ENCODE data around the gene FHAD1. TPM values are rescaled to one million over a fixed set of nuclear protein-coding genes. Genes with fewer than 3 reads are reported as not detected.

Gene FHAD1
- total and polyA plus RNA-seq, 2 donors (not counting 1 experiment from before 2014, with no cell fraction given) = not detected

DNA sequence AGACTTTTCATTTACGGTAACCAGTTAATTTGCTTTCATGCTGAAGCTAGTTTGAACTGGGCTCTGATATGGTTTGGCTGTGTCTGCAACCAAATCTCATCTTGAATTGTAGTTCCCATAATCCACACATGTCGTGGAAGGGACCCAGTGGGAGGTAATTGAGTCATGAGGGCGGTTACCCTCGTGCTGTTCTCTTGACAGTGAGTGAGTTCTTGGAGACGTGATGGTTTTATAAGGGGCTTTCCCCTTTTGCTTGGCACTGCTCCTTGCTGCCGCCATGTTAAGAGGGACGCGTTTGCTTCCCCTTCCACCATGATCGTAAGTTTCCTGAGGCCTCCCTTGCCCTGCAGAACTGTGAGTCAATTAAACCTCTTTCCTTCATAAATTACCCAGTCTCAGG is 10.3 kb upstream of the FHAD1 start:
- DNase-seq (no peak), ATAC-seq (ENCODE audit: low read depth) (no peak)
- CTCF ChIA-PET = no interaction called here
- no peak overlapping the region for H3K27ac Mint-ChIP-seq
- Histone ChIP-seq H3K27me3 (replicated peaks in 1 of 4; ENCODE audit: control extremely low read depth in 1 of 4, control insufficient read depth in 3 of 4, insufficient read depth in 4 of 4, low read length in 3 of 4) (peaks cover 0 to 3% (median 0%) of the 10 kb centered on the region in 4 experiments), H3K4me1 (ENCODE audit: control insufficient read depth in 2 of 2, insufficient read depth in 2 of 2, low read length in 2 of 2) (no peaks in the 10 kb centered on the region), H3K27ac (ENCODE audit: low read length in 2 of 2) (no peak overlapping the region), H3K79me2 (ENCODE audit: control insufficient read depth, insufficient read depth, low read length) (no peaks in the 10 kb centered on the region), H3K4me3 (ENCODE audit: control extremely low read depth in 1 of 5, extremely low read depth in 1 of 5, insufficient read depth in 1 of 5, low read depth in 2 of 5, low read length in 4 of 5) (no peak overlapping the region), H3K9ac (ENCODE audit: low read length) (no peak overlapping the region), H3K36me3 (replicated peaks in 1 of 2; ENCODE audit: control extremely low read depth in 1 of 2, control insufficient read depth in 1 of 2, extremely low read depth in 1 of 2, insufficient read depth in 2 of 2, low read length in 1 of 2) (no peaks in the 10 kb centered on the region), H3K9me3 (ENCODE audit: control extremely low read depth in 1 of 3, control insufficient read depth in 2 of 3, insufficient read depth in 1 of 3, low read length in 2 of 3) (no peaks in the 10 kb centered on the region), H4K20me1 (ENCODE audit: control insufficient read depth, insufficient read depth, low read length, poor library complexity, severe bottlenecking) (no peaks in the 10 kb centered on the region), H3K4me2 (replicated peaks; ENCODE audit: low read depth, low read length, poor library complexity, severe bottlenecking) (no peak overlapping the region), H2AFZ (ENCODE audit: insufficient read depth, low read depth, low read length, poor library complexity, severe bottlenecking) (no peak overlapping the region)
- no peak for TF ChIP-seq EZH2 (IDR thresholded peaks at IDR 0.05; ENCODE audit: borderline replicate concordance, insufficient read depth, low read depth, low read length, poor library complexity, severe bottlenecking)
- TF ChIP-seq, protein P1, sequence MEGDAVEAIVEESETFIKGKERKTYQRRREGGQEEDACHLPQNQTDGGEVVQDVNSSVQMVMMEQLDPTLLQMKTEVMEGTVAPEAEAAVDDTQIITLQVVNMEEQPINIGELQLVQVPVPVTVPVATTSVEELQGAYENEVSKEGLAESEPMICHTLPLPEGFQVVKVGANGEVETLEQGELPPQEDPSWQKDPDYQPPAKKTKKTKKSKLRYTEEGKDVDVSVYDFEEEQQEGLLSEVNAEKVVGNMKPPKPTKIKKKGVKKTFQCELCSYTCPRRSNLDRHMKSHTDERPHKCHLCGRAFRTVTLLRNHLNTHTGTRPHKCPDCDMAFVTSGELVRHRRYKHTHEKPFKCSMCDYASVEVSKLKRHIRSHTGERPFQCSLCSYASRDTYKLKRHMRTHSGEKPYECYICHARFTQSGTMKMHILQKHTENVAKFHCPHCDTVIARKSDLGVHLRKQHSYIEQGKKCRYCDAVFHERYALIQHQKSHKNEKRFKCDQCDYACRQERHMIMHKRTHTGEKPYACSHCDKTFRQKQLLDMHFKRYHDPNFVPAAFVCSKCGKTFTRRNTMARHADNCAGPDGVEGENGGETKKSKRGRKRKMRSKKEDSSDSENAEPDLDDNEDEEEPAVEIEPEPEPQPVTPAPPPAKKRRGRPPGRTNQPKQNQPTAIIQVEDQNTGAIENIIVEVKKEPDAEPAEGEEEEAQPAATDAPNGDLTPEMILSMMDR (IDR thresholded peaks at IDR 0.05) = no peak
- H3K9me3 Mint-ChIP-seq (ENCODE audit: insufficient read depth) = no peaks in the 10 kb centered on the region
- intact Hi-C loops (cut with micrococcal nuclease) = no loop called here
- H3K4me1 Mint-ChIP-seq = no peaks in the 10 kb centered on the region
- 81% methylated on average over 4 of the region's 9 CpGs for WGBS (ENCODE audit: insufficient coverage)
- POLR2A ChIA-PET = no interaction called here
- H3K27me3 Mint-ChIP-seq = peaks cover 21% of the 10 kb centered on the region
- no peak overlapping the region for H3K4me3 Mint-ChIP-seq

DNA sequence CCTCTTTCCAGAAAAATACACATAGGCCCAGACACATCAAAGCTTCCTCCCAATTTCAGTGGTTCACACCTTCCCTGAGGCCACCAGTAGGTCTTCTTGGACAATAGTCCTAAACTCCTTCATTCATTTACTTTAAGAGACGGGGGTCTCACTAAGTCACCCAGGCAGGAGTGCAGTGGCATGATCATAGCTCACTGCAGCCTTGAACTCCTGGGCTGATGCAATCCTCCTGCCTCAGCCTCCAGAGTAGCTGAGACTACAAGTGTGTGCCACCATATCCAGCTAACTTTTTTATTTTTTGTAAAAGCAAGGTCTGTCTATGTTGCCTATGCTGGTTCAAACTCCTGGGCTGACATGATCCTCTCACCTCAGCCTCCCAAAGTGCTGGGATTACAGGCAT is 8.2 kb upstream of the FHAD1 start:
- ATAC-seq (ENCODE audit: low read depth) (no peak), DNase-seq (no peak)
- Histone ChIP-seq H2AFZ (ENCODE audit: insufficient read depth, low read depth, low read length, poor library complexity, severe bottlenecking) (no peak overlapping the region), H3K4me2 (replicated peaks; ENCODE audit: low read depth, low read length, poor library complexity, severe bottlenecking) (no peak overlapping the region), H3K36me3 (replicated peaks in 1 of 2; ENCODE audit: control extremely low read depth in 1 of 2, control insufficient read depth in 1 of 2, extremely low read depth in 1 of 2, insufficient read depth in 2 of 2, low read length in 1 of 2) (no peaks in the 10 kb centered on the region), H3K27ac (ENCODE audit: low read length in 2 of 2) (no peak overlapping the region), H3K4me3 (ENCODE audit: control extremely low read depth in 1 of 5, extremely low read depth in 1 of 5, insufficient read depth in 1 of 5, low read depth in 2 of 5, low read length in 4 of 5) (no peak overlapping the region), H4K20me1 (ENCODE audit: control insufficient read depth, insufficient read depth, low read length, poor library complexity, severe bottlenecking) (no peaks in the 10 kb centered on the region), H3K27me3 (replicated peaks in 1 of 4; ENCODE audit: control extremely low read depth in 1 of 4, control insufficient read depth in 3 of 4, insufficient read depth in 4 of 4, low read length in 3 of 4) (peaks cover 0 to 7% (median 0%) of the 10 kb centered on the region in 4 experiments), H3K9ac (ENCODE audit: low read length) (no peak overlapping the region), H3K79me2 (ENCODE audit: control insufficient read depth, insufficient read depth, low read length) (no peaks in the 10 kb centered on the region), H3K4me1 (ENCODE audit: control insufficient read depth in 2 of 2, insufficient read depth in 2 of 2, low read length in 2 of 2) (no peaks in the 10 kb centered on the region), H3K9me3 (ENCODE audit: control extremely low read depth in 1 of 3, control insufficient read depth in 2 of 3, insufficient read depth in 1 of 3, low read length in 2 of 3) (peaks cover 0 to 4% (median 0%) of the 10 kb centered on the region in 3 donors)
- Mint-ChIP-seq H3K4me1 (no peaks in the 10 kb centered on the region), H3K9me3 (ENCODE audit: insufficient read depth) (no peaks in the 10 kb centered on the region), H3K27me3 (peaks cover 25% of the 10 kb centered on the region), H3K4me3 (no peak overlapping the region), H3K27ac (no peak overlapping the region)
- TF ChIP-seq, protein P1 (IDR thresholded peaks at IDR 0.05) = no peak
- TF ChIP-seq EZH2 (IDR thresholded peaks at IDR 0.05; ENCODE audit: borderline replicate concordance, insufficient read depth, low read depth, low read length, poor library complexity, severe bottlenecking) = no peak
- intact Hi-C loops (cut with micrococcal nuclease) = no loop called here
- 85% methylated on average over 1 of the region's 1 CpG for WGBS (ENCODE audit: insufficient coverage)
- ChIA-PET POLR2A (no interaction called here), CTCF (interaction anchor here (2.0 kb wide), 1 partner anchor 12 kb away, joined by 5 read pairs; no protein-coding TSS in a partner anchor)
